HCT116 (cell line): ENCODE results near the gene ADGRA3. TPM values are rescaled to one million over a fixed set of nuclear protein-coding genes. Genes with fewer than 3 reads are reported as not detected.

Experiments used
- ATAC-seq: fragments of 200-7000 bp; cut with Tn5 transposase; 2 replicates; pipeline ENCODE4 v1.9.1; 2020; ENCODE audit warnings: mild to moderate bottlenecking, moderate library complexity
- BruUV-seq: library from RNA; stranded (reverse); fragments of 400-500 nt; replicated peaks from 2 replicates; lab custom pipeline; 2021; lab: Mats Ljungman, UMichigan
- CTCF ChIA-PET: fragments of 300-600 bp; sonication (Branson Sonifier 250); formaldehyde crosslinking; loops from one replicate; lab custom pipeline; 2021; ENCODE audit warnings: antibody characterized with exemption; lab: Charles Lee
- POLR2A ChIA-PET: fragments of 300-600, 350-600 bp; sonication (Branson Sonifier 250); formaldehyde crosslinking; loops from one replicate; lab custom pipeline; 2021; ENCODE audit warnings: antibody characterized with exemption; lab: Charles Lee
- RAD21 ChIA-PET, 2 experiments: fragments of 300-600 bp; sonication (Branson Sonifier 250); formaldehyde crosslinking; loops; one replicate each; lab custom pipeline; 2023; ENCODE audit warnings: low total read pairs in 2 of 2; ENCODE audit not compliant: uncharacterized antibody in 2 of 2, unreplicated experiment in 2 of 2, low non-redundant PET in 1 of 2; lab: Charles Lee
- DNase-seq: peaks from one replicate; pipeline ENCODE4 v3.0.0-alpha.2; 2010; ENCODE audit warnings: low read depth, low spot score
- H2AFZ ChIP-seq: fragments of 200-600 bp; shearing (Covaris generic), sonication (generic); 2 replicates; pipeline ENCODE4 v1.6.1; 2017; ENCODE audit warnings: low read depth, mixed run types, mixed read lengths, antibody characterized with exemption, low read length; ENCODE audit not compliant: poor library complexity, severe bottlenecking
- H3K27ac ChIP-seq: 2 replicates; pipeline ENCODE4 v1.5.1; 2012; ENCODE audit warnings: low read depth, low read length
- H3K27me3 ChIP-seq: fragments of 200-600 bp; sonication (generic); 2 replicates; pipeline ENCODE4 v1.6.1; 2016; ENCODE audit warnings: mixed run types, low read length, mixed read lengths; ENCODE audit not compliant: insufficient read depth
- H3K36me3 ChIP-seq, 2 experiments: fragments of 200-500 bp in 1 of 2; fragments of 200-600 bp in 1 of 2; sonication (Bioruptor generic) in 1 of 2; sonication (generic) in 1 of 2; 2 replicates each; pipeline versions ENCODE4 v1.5.1 to v1.6.1; 2014 to 2016; ENCODE audit warnings: low read length in 2 of 2, inconsistent platforms in 1 of 2, mixed read lengths in 1 of 2, mixed run types in 1 of 2; ENCODE audit not compliant: insufficient read depth in 2 of 2, control insufficient read depth in 1 of 2
- H3K4me1 ChIP-seq, 2 experiments: fragments of 200-600 bp in 1 of 2; sonication (generic) in 1 of 2; 2 replicates each; pipeline versions ENCODE4 v1.5.1 to v1.6.1; 2012 to 2017; ENCODE audit warnings: low read length in 2 of 2, inconsistent platforms in 1 of 2, mild to moderate bottlenecking in 1 of 2, mixed read lengths in 1 of 2, mixed run types in 1 of 2, moderate library complexity in 1 of 2; ENCODE audit not compliant: insufficient read depth in 2 of 2, control insufficient read depth in 1 of 2
- H3K4me2 ChIP-seq: fragments of 200-600 bp; sonication (generic); 2 replicates; pipeline ENCODE4 v1.6.1; 2017; ENCODE audit warnings: mixed run types, low read length, mixed read lengths
- H3K4me3 ChIP-seq, 2 experiments: fragments of 200-600 bp in 1 of 2; sonication (generic) in 1 of 2; replicated peaks in 1 of 2; 2 replicates each; pipeline ENCODE4 v1.5.1; 2011 to 2016; ENCODE audit warnings: low read length in 2 of 2, control low read depth in 1 of 2, low read depth in 1 of 2, mild to moderate bottlenecking in 1 of 2, mixed read lengths in 1 of 2, mixed run types in 1 of 2
- H3K79me2 ChIP-seq: fragments of 200-600 bp; sonication (generic); 2 replicates; pipeline ENCODE4 v1.6.1; 2017; ENCODE audit warnings: mild to moderate bottlenecking, mixed run types, low read length, moderate library complexity, mixed read lengths; ENCODE audit not compliant: insufficient read depth
- H3K9ac ChIP-seq: fragments of 200-600 bp; sonication (generic); 2 replicates; pipeline ENCODE4 v1.6.1; 2016; ENCODE audit warnings: low read length, mixed read lengths
- H3K9me2 ChIP-seq: fragments of 200-600 bp; sonication (generic), shearing (Covaris generic); 2 replicates; pipeline ENCODE4 v1.6.1; 2017; ENCODE audit warnings: mixed run types, mild to moderate bottlenecking, moderate library complexity; ENCODE audit not compliant: insufficient read depth
- H3K9me3 ChIP-seq, 2 experiments: fragments of 200-500 bp in 1 of 2; fragments of 200-600 bp in 1 of 2; sonication (Bioruptor generic) in 1 of 2; sonication (generic) in 1 of 2; 2 replicates each; pipeline ENCODE4 v1.6.1; 2014 to 2017; ENCODE audit warnings: low read length in 2 of 2, mixed read lengths in 2 of 2, inconsistent platforms in 1 of 2, low read depth in 1 of 2, mild to moderate bottlenecking in 1 of 2, mixed run types in 1 of 2, moderate library complexity in 1 of 2; ENCODE audit not compliant: control insufficient read depth in 1 of 2, insufficient read depth in 1 of 2
- H4K20me1 ChIP-seq: fragments of 200-600 bp; sonication (generic), shearing (Covaris generic); 2 replicates; pipeline ENCODE4 v1.6.1; 2017; ENCODE audit warnings: mixed run types, mild to moderate bottlenecking, moderate library complexity; ENCODE audit not compliant: insufficient read depth
- CEBPB ChIP-seq: IDR thresholded peaks from 2 replicates; pipeline ENCODE4 v1.6.1; 2012; ENCODE audit warnings: low read depth
- EZH2 ChIP-seq: fragments of 200-600 bp; sonication (generic); IDR thresholded peaks from 2 replicates; pipeline ENCODE4 v1.6.1; 2017; ENCODE audit warnings: antibody characterized with exemption, mixed run types
- JUND ChIP-seq: IDR thresholded peaks from 2 replicates; pipeline ENCODE4 v1.6.1; 2012
- SP1 ChIP-seq: IDR thresholded peaks from 2 replicates; pipeline ENCODE4 v1.6.1; 2012; ENCODE audit warnings: low read depth
- SRF ChIP-seq: IDR thresholded peaks from 2 replicates; pipeline ENCODE4 v1.6.1; 2012; ENCODE audit warnings: low read depth
- TCF7L2 ChIP-seq: IDR thresholded peaks from 2 replicates; pipeline ENCODE4 v1.7.0; 2011; ENCODE audit warnings: borderline replicate concordance, inconsistent platforms; ENCODE audit not compliant: insufficient read depth, insufficient read length; ENCODE audit errors: extremely low read depth
- ZBTB33 ChIP-seq: IDR thresholded peaks from 2 replicates; pipeline ENCODE4 v1.6.1; 2011; ENCODE audit warnings: mild to moderate bottlenecking, low read length, moderate library complexity; ENCODE audit not compliant: insufficient replicate concordance; ENCODE audit errors: extremely low read depth
- ZFX ChIP-seq: fragments of 450-650 bp; IDR thresholded peaks from 2 replicates; pipeline ENCODE4 v1.6.1; 2017
- intact Hi-C: fragments of 100-400 bp; cut with micrococcal nuclease; formaldehyde crosslinking; loops from 2 replicates; pipeline ENCODE4 v1.10.0; 2022
- total RNA-seq: library from RNA; stranded (reverse); gene quantifications from one replicate; pipeline ENCODE4 v1.2.1, GENCODE V29; 2021; ENCODE audit not compliant: unreplicated experiment
- TF ChIP-seq, protein P1 (sequence below), 3 experiments: fragments of 200-600 bp in 1 of 3; sonication (generic) in 1 of 3; IDR thresholded peaks in 2 of 3; conservative IDR thresholded peaks in 1 of 3; 2 replicates each; pipeline ENCODE4 v1.5.1; 2012 to 2017; ENCODE audit warnings: low read depth in 2 of 3, low read length in 2 of 3, antibody characterized with exemption in 1 of 3, borderline replicate concordance in 1 of 3, control low read depth in 1 of 3, mild to moderate bottlenecking in 1 of 3, mixed read lengths in 1 of 3, mixed run types in 1 of 3, moderate library complexity in 1 of 3; ENCODE audit not compliant: insufficient read depth in 1 of 3
- TF ChIP-seq, protein P2 (sequence below): IDR thresholded peaks from 2 replicates; pipeline ENCODE4 v1.6.1; 2012; ENCODE audit warnings: low read depth

Gene ADGRA3
- total RNA-seq, 1 experiment from 2014 or later = 43.0 TPM

DNA sequence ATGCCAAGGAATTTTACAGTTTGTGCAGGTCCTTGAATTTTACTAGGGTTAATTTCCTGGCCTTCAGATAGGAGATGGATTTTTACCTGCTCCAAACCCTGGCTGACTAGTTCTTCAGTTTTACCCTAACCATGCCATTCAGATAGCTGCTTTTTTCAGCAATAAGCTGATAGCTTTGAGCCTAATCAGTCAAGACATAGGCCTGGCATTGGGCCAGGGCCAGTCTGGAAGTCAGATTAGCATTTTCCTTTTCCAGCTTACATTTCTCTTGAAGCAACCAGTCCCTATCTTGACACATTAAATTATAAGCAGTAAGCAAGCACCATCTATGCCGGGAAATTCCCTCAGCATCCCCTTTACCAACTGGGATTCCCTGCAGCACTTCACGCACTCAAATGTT is 177.1 kb downstream of the ADGRA3 start:
- Histone ChIP-seq H3K27ac (no peak overlapping the region), H3K9ac (no peak overlapping the region), H3K4me3 (no peak overlapping the region), H3K4me2 (no peak overlapping the region), H3K27me3 (no peaks in the 10 kb centered on the region), H3K9me2 (no peaks in the 10 kb centered on the region), H2AFZ (no peak overlapping the region), H3K79me2 (no peaks in the 10 kb centered on the region), H3K9me3 (no peaks in the 10 kb centered on the region), H3K36me3 (no peaks in the 10 kb centered on the region), H3K4me1 (no peaks in the 10 kb centered on the region), H4K20me1 (no peaks in the 10 kb centered on the region)
- ATAC-seq = no peak
- intact Hi-C loops = no loop called here
- no peak for TF ChIP-seq CEBPB
- TF ChIP-seq ZFX = no peak
- TF ChIP-seq ZBTB33 = no peak
- TF ChIP-seq, protein P1, sequence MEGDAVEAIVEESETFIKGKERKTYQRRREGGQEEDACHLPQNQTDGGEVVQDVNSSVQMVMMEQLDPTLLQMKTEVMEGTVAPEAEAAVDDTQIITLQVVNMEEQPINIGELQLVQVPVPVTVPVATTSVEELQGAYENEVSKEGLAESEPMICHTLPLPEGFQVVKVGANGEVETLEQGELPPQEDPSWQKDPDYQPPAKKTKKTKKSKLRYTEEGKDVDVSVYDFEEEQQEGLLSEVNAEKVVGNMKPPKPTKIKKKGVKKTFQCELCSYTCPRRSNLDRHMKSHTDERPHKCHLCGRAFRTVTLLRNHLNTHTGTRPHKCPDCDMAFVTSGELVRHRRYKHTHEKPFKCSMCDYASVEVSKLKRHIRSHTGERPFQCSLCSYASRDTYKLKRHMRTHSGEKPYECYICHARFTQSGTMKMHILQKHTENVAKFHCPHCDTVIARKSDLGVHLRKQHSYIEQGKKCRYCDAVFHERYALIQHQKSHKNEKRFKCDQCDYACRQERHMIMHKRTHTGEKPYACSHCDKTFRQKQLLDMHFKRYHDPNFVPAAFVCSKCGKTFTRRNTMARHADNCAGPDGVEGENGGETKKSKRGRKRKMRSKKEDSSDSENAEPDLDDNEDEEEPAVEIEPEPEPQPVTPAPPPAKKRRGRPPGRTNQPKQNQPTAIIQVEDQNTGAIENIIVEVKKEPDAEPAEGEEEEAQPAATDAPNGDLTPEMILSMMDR (IDR thresholded peaks at IDR 0.05 in 2 of 3, conservative IDR thresholded peaks at IDR 0.05 in 1 of 3; ENCODE audit: borderline replicate concordance in 1 of 3, insufficient read depth in 1 of 3, low read depth in 2 of 3, low read length in 2 of 3) = no peak
- TF ChIP-seq, protein P2, sequence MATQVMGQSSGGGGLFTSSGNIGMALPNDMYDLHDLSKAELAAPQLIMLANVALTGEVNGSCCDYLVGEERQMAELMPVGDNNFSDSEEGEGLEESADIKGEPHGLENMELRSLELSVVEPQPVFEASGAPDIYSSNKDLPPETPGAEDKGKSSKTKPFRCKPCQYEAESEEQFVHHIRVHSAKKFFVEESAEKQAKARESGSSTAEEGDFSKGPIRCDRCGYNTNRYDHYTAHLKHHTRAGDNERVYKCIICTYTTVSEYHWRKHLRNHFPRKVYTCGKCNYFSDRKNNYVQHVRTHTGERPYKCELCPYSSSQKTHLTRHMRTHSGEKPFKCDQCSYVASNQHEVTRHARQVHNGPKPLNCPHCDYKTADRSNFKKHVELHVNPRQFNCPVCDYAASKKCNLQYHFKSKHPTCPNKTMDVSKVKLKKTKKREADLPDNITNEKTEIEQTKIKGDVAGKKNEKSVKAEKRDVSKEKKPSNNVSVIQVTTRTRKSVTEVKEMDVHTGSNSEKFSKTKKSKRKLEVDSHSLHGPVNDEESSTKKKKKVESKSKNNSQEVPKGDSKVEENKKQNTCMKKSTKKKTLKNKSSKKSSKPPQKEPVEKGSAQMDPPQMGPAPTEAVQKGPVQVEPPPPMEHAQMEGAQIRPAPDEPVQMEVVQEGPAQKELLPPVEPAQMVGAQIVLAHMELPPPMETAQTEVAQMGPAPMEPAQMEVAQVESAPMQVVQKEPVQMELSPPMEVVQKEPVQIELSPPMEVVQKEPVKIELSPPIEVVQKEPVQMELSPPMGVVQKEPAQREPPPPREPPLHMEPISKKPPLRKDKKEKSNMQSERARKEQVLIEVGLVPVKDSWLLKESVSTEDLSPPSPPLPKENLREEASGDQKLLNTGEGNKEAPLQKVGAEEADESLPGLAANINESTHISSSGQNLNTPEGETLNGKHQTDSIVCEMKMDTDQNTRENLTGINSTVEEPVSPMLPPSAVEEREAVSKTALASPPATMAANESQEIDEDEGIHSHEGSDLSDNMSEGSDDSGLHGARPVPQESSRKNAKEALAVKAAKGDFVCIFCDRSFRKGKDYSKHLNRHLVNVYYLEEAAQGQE = no peak
- TF ChIP-seq EZH2 = no peak
- no peak for TF ChIP-seq SRF
- TF ChIP-seq JUND = no peak
- TF ChIP-seq SP1 = no peak
- no peak for TF ChIP-seq TCF7L2
- DNase-seq = no peak
- ChIA-PET CTCF (no interaction called here), RAD21 (no interaction called here), POLR2A (no interaction called here)
- BruUV-seq = no TSS peak

Other genes with a start within 250 kb of the ADGRA3 start
- not detected for gene GBA3, start 176.9 kb upstream of the ADGRA3 start, total RNA-seq